SK-MEL-5 (cell line): ENCODE data around the gene HAUS8. TPM values are rescaled to one million over a fixed set of nuclear protein-coding genes. Genes with fewer than 3 reads are reported as not detected.
"Not testable (repeated sequence)": the region's sequence is repeated elsewhere in the genome, so short reads cannot be mapped to it uniquely, and the experiment has no call there.

Experiments
- DNase-seq: peaks from one replicate; pipeline ENCODE4 v3.0.0-alpha.2; 2016; ENCODE audit warnings: low read depth, low spot score
- in situ Hi-C: cut with HindIII; loops from 2 replicates; pipeline ENCODE4 v1.10.0; 2016; ENCODE audit warnings: low sequenced_read_pairs, high pct_unique_total_duplicates, low pct_unique_long_range_greater_than_20kb
- total RNA-seq: library from RNA; depleted of rRNA; stranded (reverse); fragments of >200 nt; shearing (Covaris generic); gene quantifications from 2 replicates; pipeline ENCODE4 v1.2.3, GENCODE V29; 2014; rRNA removed

The HAUS8 gene
- total RNA-seq, 1 experiment from 2014 or later: 6.7 TPM

DNA sequence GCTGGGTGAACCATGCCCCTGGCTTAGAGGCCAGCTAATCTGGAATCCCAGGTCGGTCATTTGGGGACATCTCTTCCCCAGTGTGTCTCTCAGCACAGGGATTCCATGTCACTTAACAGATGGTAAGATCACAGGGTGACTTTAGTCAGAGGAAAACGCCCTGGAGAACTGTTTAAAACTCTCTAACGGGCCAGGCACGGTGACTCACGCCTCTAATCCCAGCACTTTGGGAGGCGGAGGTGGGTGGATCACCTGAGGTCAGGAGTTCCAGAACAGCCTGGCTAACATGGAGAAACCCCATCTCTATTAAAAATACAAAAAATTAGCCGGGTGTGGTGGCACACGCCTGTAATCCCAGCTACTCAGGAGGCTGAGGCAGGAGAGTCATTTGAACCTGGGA is 50.3 kb downstream of the HAUS8 start:
- DNase-seq, in situ Hi-C loops: not testable (repeated sequence)

DNA sequence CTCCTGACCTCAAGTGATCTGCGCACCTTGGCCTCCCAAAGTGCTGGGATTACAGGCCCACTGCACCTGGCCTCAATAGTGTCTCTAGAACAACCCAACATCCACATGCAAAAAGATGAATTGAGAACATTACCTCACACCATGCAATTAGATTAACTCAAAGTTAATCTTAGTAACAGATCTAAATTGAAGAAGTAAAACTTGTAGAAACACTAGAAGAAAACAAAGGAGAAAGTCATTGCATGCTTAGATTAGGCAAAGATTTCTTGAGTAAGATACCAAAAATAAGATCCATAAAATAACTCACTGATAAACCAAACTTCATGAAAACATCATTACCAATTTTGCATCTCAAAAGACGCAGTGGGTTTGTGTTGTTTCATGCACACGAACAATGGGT is 51.4 kb downstream of the HAUS8 start:
- in situ Hi-C loops: no loop called here
- DNase-seq: no peak

DNA sequence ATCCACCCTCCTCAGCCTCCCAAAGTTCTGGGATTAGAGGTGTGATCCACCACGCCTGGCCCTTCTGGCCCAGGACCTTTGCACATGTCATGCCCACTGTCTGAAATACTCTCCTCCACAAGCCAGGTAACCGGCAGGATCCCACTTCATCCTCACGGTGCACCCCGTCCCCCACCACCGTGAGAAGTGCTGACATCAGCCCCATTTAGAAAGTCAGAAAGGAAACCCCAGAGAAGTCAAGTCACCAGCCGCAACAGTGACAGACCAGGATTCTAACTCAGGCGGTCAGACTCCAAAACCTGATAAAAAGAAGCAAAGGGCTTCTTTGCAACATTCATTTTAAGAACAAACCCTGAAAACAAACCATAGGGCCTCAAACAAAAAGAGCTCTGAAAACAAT is 52.5 kb downstream of the HAUS8 start:
- DNase-seq: no peak
- in situ Hi-C loops: no loop called here

DNA sequence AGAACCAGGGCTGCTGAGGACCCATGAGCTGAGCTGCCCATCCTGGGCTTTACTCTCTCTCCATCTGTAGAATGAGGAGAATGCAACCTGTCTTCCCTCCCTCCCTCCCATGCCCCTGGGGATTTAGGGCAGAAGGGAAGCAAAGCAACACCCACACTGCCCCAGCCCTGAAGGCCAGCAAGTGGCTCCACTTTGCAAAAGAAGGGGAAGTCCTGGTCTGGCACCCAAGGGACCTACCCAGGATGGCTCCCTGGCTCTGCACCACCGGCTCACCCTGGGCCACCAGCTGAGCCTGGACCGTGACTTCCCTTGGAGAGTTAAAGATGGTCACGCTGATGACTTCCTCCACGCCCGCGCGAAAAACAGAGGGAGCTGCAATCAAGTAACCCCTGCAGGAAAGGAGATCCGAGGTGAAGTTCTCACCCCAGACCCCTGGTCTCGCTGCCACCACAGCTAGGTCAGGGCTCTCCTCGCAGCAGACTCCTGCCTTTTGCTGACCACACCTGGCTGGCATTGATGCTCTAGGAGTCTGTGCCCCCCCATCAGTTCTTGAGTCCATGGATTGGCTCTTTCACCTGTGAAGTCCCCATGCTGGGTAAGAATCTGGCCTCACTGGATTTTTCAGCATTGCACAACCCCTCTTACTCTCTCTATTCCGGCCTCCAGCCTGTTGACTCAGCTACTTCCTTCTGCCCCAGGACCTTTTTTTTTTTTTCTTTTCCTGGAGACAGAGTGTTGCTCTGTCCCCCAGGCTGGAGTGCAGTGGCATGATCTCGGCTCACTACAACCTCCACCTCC is 53.3 kb downstream of the HAUS8 start:
- no peak for DNase-seq
- in situ Hi-C loops: no loop called here

DNA sequence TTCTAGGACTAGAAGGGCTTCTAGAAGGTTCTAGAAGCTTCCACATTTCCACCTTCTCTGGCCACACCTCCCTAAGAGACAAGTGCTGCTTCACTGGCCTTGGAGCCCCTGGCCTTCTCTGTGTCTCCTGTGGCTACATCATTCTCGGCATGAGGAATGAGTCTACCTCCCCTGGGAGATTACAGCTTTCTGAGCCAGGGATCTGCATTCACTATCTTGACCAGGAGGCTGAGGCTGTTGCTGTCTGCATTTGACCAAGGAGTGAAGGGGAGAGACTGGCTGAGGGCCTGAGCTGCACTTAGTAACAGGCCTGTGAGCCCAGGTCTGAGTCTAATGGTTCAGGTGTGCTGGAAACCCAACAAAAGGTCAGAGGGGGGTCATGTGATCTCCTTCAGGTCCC is 53.9 kb downstream of the HAUS8 start:
- in situ Hi-C loops: no loop called here
- DNase-seq: no peak

DNA sequence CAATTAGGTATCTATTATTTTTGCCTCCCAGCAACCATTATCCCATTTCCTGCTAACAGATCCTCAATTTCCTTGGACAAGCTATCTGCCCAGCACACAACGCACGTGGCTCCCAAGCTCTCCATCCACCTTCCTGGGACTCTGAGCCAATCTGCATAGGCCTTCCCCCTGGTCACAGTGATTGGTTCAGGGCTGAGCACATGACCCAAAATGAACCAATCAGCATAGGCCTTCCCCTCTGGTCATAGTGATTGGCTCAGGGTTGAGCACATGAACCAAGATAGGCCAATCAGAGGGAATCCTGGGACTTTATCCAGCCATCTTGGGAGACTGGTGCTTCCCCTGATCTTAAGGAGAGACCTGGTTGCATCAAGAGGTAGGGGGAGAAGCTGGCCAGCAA is 54.4 kb downstream of the HAUS8 start:
- in situ Hi-C loops: no loop called here
- DNase-seq: peak; percentile 43

DNA sequence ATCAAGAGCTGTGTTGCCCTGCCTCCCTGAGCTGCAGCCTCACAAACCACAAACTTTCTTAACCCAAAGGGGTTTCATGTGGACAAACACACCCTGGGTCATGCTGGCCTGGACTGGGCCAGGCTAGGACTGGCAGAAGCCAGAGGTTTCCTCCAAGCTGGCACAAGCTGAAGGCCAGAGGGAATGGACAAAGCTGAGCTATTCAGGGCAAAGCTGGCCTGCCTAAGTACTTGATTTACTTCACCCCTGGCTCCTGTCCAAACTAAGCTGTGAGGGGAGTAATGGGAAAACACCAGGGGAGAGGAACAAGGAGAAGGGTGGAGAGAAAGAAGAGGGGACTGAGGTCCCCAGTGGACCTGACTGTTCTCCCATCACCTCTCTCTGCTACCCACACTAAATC is 54.9 kb downstream of the HAUS8 start:
- in situ Hi-C loops: no loop called here
- DNase-seq: no peak

DNA sequence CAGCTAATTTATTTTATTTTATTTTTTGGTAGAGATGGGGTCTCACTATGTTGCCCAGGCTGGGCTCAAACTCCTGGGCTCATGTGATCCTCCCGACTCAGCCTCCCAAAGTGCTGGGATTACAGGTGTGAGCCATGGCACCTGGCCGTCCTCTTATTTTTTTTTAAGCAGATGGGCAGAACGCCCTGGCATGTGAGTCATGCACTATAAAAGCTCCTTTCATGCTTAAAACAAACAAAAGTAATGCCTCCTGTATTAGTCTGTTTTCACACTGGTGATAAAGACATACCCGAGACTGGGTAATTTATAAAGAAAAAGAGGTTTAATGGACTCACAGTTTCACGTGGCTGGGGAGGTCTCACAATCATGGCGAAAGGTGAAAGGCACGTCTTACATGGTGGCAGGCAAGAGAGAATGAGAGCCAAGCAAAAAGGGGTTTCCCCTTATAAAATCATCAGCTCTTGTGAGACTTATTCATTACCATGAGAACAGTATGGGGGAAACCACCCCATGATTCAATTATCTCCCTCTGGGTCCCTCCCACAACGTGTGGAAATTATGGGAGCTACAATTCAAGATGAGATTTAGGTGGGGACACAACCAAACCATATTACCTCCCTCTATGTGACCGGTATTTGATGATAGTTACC is 60.9 kb downstream of the HAUS8 start:
- in situ Hi-C loops, DNase-seq: not testable (repeated sequence)

DNA sequence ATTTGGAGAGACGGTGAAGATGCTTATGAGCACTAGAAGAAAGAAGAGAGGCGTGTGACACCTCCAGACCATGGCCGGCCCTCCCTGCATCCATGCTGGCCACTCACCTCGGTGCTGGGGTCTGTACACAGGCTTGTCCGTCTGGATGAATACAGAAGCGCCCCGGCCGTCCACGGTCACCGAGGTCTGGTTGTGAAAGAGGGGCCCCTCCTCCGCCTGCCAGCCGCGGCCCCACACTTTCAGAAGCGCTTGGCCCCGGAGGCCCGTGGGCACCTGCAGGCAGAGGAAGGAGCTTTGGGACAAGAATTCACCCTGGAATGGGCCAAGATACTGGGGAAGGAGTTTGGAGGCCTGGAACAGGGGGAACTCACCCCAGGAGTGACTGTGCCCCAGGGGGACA is 63.8 kb downstream of the HAUS8 start:
- no peak for DNase-seq
- in situ Hi-C loops: no loop called here

DNA sequence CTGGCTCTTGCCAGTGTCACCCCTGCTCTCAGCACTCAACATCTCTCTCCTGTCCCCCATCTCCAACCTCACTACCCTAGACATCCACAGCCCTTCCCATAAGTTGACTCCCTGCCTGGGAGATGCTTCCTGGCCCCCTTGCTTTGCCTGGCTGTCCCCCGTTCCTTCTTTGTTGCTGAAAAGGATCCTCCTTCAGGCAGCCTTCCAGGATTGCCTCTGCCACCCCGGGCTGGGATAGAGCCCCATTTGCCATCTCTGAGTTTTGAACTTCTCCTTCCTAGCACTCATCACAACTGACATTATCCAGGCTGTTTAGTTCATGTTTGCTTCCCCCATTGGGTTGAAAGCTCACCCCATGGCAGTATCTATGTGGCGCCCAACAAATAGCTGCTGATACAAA is 68.7 kb downstream of the HAUS8 start:
- in situ Hi-C loops: no loop called here
- DNase-seq: no peak

DNA sequence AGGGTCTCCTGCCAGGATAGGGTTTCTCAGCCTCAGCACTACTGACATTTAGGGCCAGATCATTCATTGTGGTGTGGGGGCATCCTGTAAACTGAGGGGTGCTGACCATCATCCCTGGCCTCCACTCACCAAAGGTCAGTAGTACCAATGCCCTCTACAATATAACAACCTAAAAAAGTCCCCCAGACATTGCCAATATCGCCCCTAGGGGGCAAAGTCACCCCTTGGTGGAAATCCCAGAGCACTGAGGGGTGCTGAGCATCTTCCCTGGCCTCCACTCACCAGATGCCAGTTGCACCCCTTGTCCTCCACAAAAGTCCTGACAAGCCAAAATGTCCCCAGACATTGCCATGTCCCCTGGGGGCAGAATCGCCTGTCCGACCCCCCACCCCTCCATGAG is 70.3 kb downstream of the HAUS8 start:
- peak; percentile 2 for DNase-seq
- in situ Hi-C loops: no loop called here

DNA sequence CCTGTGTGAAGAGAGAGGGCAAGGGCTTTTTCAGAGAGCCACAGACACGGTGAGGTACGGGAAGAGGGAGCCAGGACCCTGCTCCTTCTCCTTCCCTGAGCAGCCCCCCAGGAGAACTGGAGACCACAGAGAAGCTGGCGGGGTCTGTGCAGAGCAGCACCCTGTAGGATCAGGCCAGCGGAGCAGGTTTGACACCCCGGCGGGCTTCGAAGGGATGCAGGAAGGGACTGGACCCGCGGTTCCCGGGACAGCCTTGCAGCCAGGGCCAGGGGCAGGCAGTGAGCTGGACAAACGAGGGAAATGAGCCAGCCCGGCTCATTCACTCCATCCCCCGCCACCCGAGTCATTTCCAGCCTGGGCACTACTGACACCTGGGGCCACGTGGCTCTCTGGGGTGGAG is 70.9 kb downstream of the HAUS8 start:
- in situ Hi-C loops: no loop called here
- DNase-seq: no peak

DNA sequence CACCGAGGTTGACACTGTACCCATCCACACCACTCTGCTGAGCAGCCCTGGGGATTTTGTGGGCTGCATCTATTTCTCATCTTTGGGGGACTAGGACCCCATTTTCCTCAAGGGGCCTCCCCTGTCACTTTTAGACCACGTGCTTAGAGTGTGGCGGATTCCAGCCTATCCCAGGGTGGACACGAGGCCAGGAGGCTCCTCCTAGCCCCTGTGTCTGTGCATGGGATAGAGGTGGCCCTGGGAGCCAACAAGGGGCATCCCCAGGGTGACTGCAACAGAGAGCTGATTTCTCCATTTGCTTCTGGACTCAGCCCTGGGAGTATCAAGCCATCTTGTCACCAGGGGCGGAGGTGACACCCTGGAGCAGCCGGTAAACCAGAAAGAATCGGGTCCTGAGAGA is 72.8 kb downstream of the HAUS8 start:
- no peak for DNase-seq
- in situ Hi-C loops: no loop called here

DNA sequence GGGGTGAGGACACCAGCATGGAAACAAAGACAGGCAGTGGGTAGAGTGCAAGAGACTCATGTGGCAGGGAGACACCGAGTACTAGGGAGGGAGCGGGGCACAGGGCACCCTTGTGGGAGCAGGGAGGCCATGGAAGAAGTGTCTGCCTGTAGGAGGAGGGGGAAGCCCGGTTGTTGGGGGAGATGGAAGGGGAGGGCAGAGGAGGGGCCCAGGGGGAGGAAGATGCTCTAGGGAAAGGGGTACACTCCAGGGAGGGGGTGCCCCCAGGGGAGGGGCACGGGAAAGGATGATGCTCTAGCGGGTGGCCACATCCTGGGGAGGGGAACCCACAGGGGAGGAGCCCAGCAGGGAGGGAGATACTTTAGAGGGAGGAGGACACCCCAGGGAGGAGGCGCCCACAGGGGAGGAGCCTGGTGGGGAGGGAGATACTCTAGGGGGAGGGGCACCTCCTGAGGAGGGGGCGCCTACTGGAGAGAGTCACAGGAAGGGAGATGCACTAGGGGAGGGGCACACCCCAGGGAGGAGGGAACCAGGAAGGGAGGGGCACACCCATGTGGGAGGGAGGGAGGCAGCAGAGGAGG is 73.6 kb downstream of the HAUS8 start:
- no peak for DNase-seq
- in situ Hi-C loops: no loop called here

Other genes with a start within 250 kb of the HAUS8 start
- 14.4 and 16.0 TPM in 2 replicates for gene SIN3B, start 246.1 kb downstream of the HAUS8 start, total RNA-seq
- not detected in 2 replicates for gene F2RL3, start 186.5 kb downstream of the HAUS8 start, total RNA-seq
- 0.11 TPM in 1 of 2 replicates, not detected in the other for gene CPAMD8, start 48.6 kb downstream of the HAUS8 start, total RNA-seq
- gene MYO9B, start 325 bp upstream of the HAUS8 start, total RNA-seq: 62.6 and 79.9 TPM in 2 replicates
- 6.8 and 8.5 TPM in 2 replicates for gene USE1, start 139.9 kb upstream of the HAUS8 start, total RNA-seq
- gene OCEL1, start 150.8 kb upstream of the HAUS8 start, total RNA-seq: 3.3 and 4.6 TPM in 2 replicates
- 30.3 and 35.2 TPM in 2 replicates for gene NR2F6, start 170.5 kb upstream of the HAUS8 start, total RNA-seq
- not detected in 2 replicates for gene USHBP1, start 189.3 kb upstream of the HAUS8 start, total RNA-seq
- gene BABAM1, start 192.0 kb upstream of the HAUS8 start, total RNA-seq: 61.0 and 66.6 TPM in 2 replicates
- gene ANKLE1, start 206.4 kb upstream of the HAUS8 start, total RNA-seq: 1.3 TPM in 2 replicates
- gene ABHD8, start 228.0 kb upstream of the HAUS8 start, total RNA-seq: 2.5 and 3.4 TPM in 2 replicates
- gene MRPL34, start 230.4 kb upstream of the HAUS8 start, total RNA-seq: 48.4 and 77.4 TPM in 2 replicates
- 14.0 and 14.1 TPM in 2 replicates for gene DDA1, start 234.1 kb upstream of the HAUS8 start, total RNA-seq